ENCODE results near the gene SLC25A20.
"Not testable (repeated sequence)": the region's sequence is repeated elsewhere in the genome, so short reads cannot be mapped to it uniquely, and the experiment has no call there.

SLC25A20 gene, protein sequence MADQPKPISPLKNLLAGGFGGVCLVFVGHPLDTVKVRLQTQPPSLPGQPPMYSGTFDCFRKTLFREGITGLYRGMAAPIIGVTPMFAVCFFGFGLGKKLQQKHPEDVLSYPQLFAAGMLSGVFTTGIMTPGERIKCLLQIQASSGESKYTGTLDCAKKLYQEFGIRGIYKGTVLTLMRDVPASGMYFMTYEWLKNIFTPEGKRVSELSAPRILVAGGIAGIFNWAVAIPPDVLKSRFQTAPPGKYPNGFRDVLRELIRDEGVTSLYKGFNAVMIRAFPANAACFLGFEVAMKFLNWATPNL

GRCh38 chr3:48898383-48899234 is at the start of gene SLC25A20:
Gene SLC25A20, minus strand, starts transcription at chr3:48898882. Its CDS starts 88 bp downstream, at chr3:48898794.
- DNase-seq (ENCODE audit: low read depth, low spot score), result peak; percentile 96

- DNase-seq (ENCODE audit: low read depth, low spot score), result no peak
Measured at GRCh38 chr3:48945891-48946549, 47.3 kb upstream of the SLC25A20 start.

DNA sequence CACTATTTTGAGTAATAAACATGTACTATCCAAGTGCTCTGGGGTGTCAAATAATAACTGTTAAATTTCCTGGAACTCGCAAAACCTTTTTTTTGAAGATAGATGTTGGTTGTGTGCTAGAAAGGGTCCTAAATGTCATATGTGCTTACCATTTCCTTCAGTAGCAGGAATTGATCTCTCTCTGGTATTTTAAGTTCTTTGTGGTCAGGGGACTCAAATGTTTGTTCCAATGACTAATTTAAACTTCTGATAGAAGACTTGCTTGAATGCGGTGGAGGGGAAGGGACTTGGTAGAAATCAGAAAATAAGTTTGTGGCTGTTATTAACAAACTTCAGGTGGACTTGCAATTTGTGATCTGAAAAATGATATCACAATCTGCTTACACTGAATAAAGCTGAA is 46.8 kb upstream of the SLC25A20 start:
- no peak for DNase-seq (ENCODE audit: low read depth, low spot score)

DNA sequence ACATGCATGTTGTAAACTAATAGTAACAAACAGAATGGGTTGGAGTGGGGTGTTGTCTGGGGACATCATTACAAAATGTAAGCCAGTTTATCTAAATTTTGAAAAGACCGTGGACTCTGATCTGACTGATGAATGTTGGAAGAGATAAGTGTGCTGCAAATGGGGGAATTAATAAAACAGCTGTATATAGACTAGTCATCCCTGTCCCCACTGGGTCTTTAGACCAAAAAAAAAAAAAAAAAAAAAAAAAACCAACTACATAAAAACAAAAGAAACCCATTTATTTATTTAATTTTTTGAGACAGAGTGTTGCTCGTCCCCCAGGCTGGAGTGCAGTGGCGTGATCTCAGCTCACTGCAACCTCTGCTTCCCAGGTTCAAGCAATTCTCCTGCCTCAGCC is 40.0 kb upstream of the SLC25A20 start:
- DNase-seq (ENCODE audit: low read depth, low spot score), result no peak

GRCh38 chr3:48938156-48938555 is 39.5 kb upstream of the SLC25A20 start:
- no peak for DNase-seq (ENCODE audit: low read depth, low spot score)

GRCh38 chr3:48935530-48935929 is 36.8 kb upstream of the SLC25A20 start:
- DNase-seq (ENCODE audit: low read depth, low spot score), result no peak

GRCh38 chr3:48934333-48934991 is 35.8 kb upstream of the SLC25A20 start:
- DNase-seq (ENCODE audit: low read depth, low spot score), result no peak

- no peak for DNase-seq (ENCODE audit: low read depth, low spot score)
Measured at GRCh38 chr3:48931944-48932580, 33.4 kb upstream of the SLC25A20 start.

GRCh38 chr3:48930590-48930989 is 31.9 kb upstream of the SLC25A20 start:
- no peak for DNase-seq (ENCODE audit: low read depth, low spot score)

DNA sequence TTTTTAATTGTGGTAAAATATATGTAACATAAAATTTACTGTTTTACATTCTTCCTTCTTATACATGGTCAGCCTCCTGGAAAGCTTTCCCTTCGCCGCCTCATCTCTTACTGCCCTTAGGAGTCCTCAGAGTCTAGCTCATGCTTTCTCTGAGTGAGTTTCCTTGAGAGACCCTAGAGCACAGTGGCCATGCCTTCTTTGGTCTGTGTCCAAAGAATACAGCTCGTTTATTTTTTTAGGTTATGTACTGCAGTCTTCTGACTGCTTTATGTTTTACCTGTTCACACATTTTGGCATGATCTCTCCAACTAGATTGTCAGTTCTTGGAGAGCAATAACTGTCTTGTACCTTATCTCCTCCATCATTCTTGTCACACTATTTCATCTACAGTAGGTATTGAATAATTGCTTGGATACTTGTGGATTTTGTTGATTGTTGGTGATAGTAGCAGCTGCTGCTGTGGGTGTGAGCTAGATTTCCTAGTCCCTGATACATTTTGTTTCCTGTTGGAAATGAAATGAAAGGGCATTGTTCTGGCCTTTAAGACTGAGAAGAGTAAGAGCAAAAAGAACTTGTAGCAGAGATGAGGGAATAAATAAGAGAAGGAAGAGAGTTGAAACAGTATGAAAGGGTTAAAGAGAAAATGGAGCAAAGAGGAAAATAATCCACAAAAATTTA is 30.8 kb upstream of the SLC25A20 start:
- DNase-seq (ENCODE audit: low read depth, low spot score), result no peak

DNA sequence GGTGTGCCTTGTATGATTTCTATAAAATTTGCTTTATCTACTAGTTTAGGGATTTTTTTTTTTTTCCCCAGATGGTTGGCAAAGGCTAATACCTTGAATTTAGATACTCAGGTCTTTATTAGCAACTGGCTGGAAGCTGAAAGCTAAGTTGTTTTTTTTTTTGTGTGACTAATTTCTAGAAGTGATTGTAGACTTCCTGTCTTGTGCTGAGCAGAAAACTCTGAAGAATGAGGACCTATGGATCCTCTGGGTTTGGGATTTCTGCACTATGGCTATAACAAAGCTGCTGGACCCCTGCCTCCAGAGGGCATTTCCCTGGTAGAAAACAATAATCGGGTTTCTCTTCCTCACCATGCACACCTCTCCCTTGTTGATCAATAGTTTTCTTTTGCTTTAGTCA is 30.0 kb upstream of the SLC25A20 start:
- no peak for DNase-seq (ENCODE audit: low read depth, low spot score)

DNA sequence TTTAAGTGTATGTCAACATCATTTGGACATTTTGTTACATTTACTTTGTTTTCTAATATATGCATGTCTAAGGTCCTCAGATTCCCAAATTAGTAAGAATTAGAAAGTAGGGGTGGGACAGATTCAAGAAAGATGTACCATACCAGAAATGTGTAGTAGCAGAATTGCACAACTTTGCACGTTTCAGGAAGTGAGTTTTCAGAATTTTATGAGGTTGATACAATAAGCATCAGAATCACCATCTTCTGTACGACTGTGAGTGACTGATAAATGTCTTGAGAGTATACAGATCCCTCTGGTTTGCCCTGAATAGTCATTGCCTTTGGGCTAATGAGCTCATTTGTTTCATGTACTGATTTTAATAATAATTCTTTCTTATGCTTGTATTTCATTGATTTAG is 29.2 kb upstream of the SLC25A20 start:
- DNase-seq (ENCODE audit: low read depth, low spot score), result no peak

GRCh38 chr3:48926425-48927392 is 28.0 kb upstream of the SLC25A20 start:
- no peak for DNase-seq (ENCODE audit: low read depth, low spot score)

DNA sequence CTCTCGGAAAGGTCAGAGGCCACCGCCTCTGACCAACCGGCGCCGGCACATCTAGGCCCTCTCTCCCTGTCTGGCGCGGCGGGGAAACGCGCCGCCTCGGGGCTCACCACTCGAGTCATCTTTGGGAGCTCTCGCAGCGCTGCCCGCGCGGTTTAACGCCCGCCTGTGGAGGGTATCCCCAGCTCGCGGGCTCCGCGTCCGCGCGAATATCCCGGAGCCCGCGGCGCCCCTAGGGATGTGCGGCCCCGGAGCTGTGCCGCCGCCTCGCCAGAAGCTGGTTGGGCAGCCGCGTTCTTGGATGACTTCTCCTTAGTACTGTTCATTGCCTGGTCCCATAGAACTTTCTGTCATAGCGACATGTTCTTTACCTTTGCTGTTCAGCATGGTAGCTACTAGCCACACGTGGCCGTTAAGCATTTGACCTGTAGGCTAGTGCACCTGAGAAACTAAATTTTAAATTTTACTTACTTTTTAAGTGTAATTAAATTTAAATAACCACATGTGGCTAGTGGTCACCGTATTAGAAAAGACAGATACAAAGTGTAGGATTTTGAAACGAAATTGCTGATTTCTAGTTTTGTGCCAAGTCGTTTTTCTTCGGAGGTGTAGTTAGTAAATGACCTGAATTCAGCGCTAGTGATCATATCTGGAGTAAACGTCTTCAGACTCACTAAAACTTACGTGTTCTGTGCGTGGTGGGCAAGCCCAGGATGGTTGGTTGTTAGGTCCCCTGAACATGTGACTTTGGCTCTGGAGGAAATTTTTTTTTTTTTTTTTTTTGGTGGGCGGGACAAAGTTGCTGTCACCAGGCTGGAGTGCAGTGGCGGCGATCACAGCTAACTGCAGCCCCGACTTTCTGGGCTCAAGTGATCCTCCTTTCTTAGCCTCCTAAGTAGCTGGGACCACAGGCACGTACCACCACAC is 20.8 kb upstream of the SLC25A20 start:
- DNase-seq (ENCODE audit: low read depth, low spot score), result peak; percentile 78

DNA sequence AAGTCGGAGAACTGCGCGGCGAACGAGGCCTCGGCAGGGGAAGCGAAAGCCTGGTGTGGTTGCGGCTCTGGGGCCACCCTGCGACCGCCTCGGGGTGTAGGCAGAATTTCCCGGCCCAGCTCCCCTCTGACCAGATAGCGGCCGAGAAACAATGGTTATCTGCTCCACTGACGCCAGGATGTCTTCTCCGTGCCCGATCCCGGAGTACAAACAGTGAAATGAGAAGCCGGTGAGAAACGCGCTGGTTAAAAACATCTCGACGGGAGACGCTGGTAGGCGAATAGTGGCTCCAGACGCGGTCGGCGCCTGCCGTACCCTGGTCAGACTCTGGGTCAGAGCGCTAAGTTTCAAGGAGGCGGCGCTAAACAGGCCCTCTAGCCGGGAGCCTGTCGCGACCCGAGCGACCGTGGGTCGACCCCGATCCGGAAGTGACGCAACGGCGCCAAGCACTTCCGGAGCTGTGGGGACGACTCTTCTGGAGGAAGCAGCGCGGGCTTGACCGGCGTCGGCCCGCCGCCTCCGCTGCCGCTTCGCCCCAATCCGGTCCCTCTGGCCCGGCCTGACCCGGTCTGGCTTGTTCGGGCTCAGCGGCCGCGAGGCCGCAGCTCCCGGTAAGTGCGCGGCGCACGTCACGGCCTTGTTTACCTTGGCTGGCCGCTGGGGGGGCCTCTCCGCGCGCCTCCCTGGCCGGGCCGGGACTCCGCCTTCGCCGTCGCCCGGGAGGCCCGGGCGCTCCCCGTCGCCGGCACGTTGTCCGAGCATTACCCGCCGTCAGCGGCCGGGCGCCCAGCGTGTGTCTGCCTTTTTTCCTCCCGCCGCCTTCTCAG is 19.9 kb upstream of the SLC25A20 start, which contains the start of gene ARIH2:
ARIH2 (plus strand) TSS at position 455 of the 827 bp plus-strand sequence. CDS start 8,717 bp downstream, outside the sequence.
- DNase-seq (ENCODE audit: low read depth, low spot score), result peak; percentile 97

DNA sequence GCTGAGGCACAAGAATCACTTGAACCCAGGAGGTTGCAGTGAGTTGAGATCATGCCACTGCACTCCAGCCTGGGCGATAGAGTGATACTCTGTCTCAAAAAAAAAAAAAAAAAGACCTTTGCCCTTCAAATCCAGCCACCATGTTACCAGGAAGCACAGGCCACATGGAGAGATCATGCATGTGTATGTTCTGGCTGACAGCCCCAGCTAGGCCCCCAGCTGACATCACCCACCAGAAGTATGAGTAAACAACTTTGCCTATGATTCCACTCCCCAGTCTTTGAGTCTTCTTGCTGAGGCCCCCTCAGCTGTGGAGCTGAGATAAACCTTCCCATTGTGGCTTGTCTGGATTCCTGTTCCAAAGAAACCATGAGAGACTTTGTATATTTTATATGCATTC is 16.6 kb upstream of the SLC25A20 start:
- DNase-seq (ENCODE audit: low read depth, low spot score), result no peak

DNA sequence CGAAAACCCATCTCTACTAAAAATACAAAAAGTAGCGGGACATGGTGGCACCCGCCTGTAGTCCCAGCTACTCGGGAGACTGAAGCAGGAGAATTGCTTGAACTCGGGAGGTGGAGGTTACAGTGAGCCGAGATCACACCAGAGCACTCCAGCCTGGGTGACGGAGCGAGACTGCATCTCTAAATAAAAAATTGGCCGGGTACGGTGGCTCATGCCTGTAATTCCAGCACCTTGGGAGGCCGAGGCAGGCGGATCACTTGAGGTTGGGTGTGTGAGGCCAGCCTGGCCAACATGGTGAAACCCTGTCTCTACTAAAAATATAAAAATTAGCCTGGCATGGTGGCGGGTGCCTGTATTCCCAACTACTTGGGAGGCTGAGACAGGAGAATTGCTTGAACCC is 8.3 kb upstream of the SLC25A20 start:
- not testable (repeated sequence) for DNase-seq (ENCODE audit: low read depth, low spot score)
